SU-DHL-6 (cell line): ENCODE data around the gene TCEA3.

Experiments used
- H2AFZ ChIP-seq: fragments of 200-600 bp; sonication (generic); 2 replicates; pipeline ENCODE4 v1.6.1; 2014; ENCODE audit warnings: low read depth, mild to moderate bottlenecking, moderate library complexity, mixed read lengths, antibody characterized with exemption, low read length; ENCODE audit not compliant: severe bottlenecking
- H3F3A ChIP-seq: fragments of 200-600 bp; shearing (Covaris generic); 2 replicates; pipeline ENCODE4 v1.6.0; 2016; ENCODE audit warnings: antibody characterized with exemption, mild to moderate bottlenecking; ENCODE audit not compliant: insufficient read depth
- H3K27ac ChIP-seq: fragments of 200-600 bp; sonication (generic); 2 replicates; pipeline ENCODE4 v1.5.1; 2016; ENCODE audit warnings: low read depth, mild to moderate bottlenecking, low read length, moderate library complexity, mixed read lengths
- H3K27me3 ChIP-seq: fragments of 200-600 bp; sonication (generic), shearing (Covaris generic); 2 replicates; pipeline ENCODE4 v1.6.0; 2014; ENCODE audit warnings: mild to moderate bottlenecking, low read length
- H3K36me3 ChIP-seq: fragments of 200-600 bp; sonication (generic); 2 replicates; pipeline ENCODE4 v1.6.1; 2014; ENCODE audit warnings: mild to moderate bottlenecking, low read length, mixed read lengths
- H3K4me2 ChIP-seq: fragments of 300-600, 200-600 bp; shearing (Covaris generic), sonication (generic); 2 replicates; pipeline ENCODE4 v1.6.0; 2014; ENCODE audit warnings: low read length, low read depth, mild to moderate bottlenecking; ENCODE audit not compliant: poor library complexity, severe bottlenecking
- H3K4me3 ChIP-seq: fragments of 200-600 bp; sonication (generic); 2 replicates; pipeline ENCODE4 v1.5.1; 2014; ENCODE audit warnings: antibody characterized with exemption, low read length, mild to moderate bottlenecking, mixed read lengths; ENCODE audit not compliant: insufficient read depth, poor library complexity, severe bottlenecking
- H3K79me2 ChIP-seq: fragments of 200-600 bp; sonication (generic); 2 replicates; pipeline ENCODE4 v1.6.1; 2014; ENCODE audit warnings: mild to moderate bottlenecking, low read length, moderate library complexity; ENCODE audit not compliant: insufficient read depth
- H3K9ac ChIP-seq: fragments of 200-600 bp; sonication (generic); 2 replicates; pipeline ENCODE4 v1.7.0; 2014; ENCODE audit warnings: mild to moderate bottlenecking, low read length
- H3K9me2 ChIP-seq: fragments of 200-600 bp; sonication (generic); replicated peaks from 2 replicates; pipeline ENCODE4 v1.6.1; 2014; ENCODE audit warnings: low read length; ENCODE audit not compliant: insufficient read depth
- H3K9me3 ChIP-seq: fragments of 200-600 bp; sonication (generic); 2 replicates; pipeline ENCODE4 v1.6.1; 2014; ENCODE audit warnings: low read length, mixed read lengths; ENCODE audit not compliant: insufficient read depth
- H4K20me1 ChIP-seq: fragments of 200-600 bp; sonication (generic); 2 replicates; pipeline ENCODE4 v1.6.1; 2014; ENCODE audit warnings: low read depth, mild to moderate bottlenecking, antibody characterized with exemption, low read length, moderate library complexity, mixed read lengths
- CTCF ChIP-seq: fragments of 200-600 bp; sonication (generic); IDR thresholded peaks from one replicate; pipeline ENCODE4 v1.5.1; 2017; ENCODE audit warnings: antibody characterized with exemption, mild to moderate bottlenecking, low read length, moderate library complexity; ENCODE audit not compliant: insufficient read depth, poor library complexity, severe bottlenecking
- EZH2phosphoT487 ChIP-seq: fragments of 200-600 bp; sonication (generic), shearing (Covaris generic); conservative IDR thresholded peaks from 2 replicates; pipeline ENCODE4 v1.6.1; 2018; ENCODE audit warnings: mild to moderate bottlenecking, antibody characterized with exemption, low read length, moderate library complexity, mixed read lengths

The TCEA3 gene

GRCh38 chr1:23403735-23404486 lies 20.6 kb downstream of the TCEA3 start:
- Histone ChIP-seq H3K36me3 (no peaks in the 10 kb centered on the region), H3K4me3 (no peak overlapping the region), H3K27me3 (no peaks in the 10 kb centered on the region), H3F3A (no peaks in the 10 kb centered on the region), H3K4me2 (no peak overlapping the region), H3K79me2 (no peaks in the 10 kb centered on the region), H3K27ac (no peak overlapping the region), H4K20me1 (no peaks in the 10 kb centered on the region), H2AFZ (no peak overlapping the region), H3K9me3 (no peaks in the 10 kb centered on the region), H3K9me2 (no peaks in the 10 kb centered on the region), H3K9ac (no peak overlapping the region)
- peak; percentile 92 for TF ChIP-seq CTCF
- no peak for TF ChIP-seq EZH2phosphoT487

- no peak overlapping the region for H2AFZ ChIP-seq
- no peaks in the 10 kb centered on the region for H3K36me3 ChIP-seq
- no peaks in the 10 kb centered on the region for H3K9me2 ChIP-seq
- no peaks in the 10 kb centered on the region for H3K27me3 ChIP-seq
- H3K79me2 ChIP-seq: no peaks in the 10 kb centered on the region
- H3K4me2 ChIP-seq: no peak overlapping the region
- no peaks in the 10 kb centered on the region for H4K20me1 ChIP-seq
- H3K9me3 ChIP-seq: no peaks in the 10 kb centered on the region
- no peak for TF ChIP-seq EZH2phosphoT487
- H3K4me3 ChIP-seq: no peak overlapping the region
- no peak overlapping the region for H3K9ac ChIP-seq
- H3K27ac ChIP-seq: no peak overlapping the region
- H3F3A ChIP-seq: no peaks in the 10 kb centered on the region
Observed at GRCh38 chr1:23403355-23403734, 21.2 kb downstream of the TCEA3 start.

- Histone ChIP-seq H3K27ac (no peak overlapping the region), H3K9ac (no peak overlapping the region), H3K27me3 (no peaks in the 10 kb centered on the region), H3K9me2 (no peaks in the 10 kb centered on the region), H3K36me3 (no peaks in the 10 kb centered on the region), H4K20me1 (no peaks in the 10 kb centered on the region), H3F3A (no peaks in the 10 kb centered on the region), H3K4me3 (no peak overlapping the region), H2AFZ (no peak overlapping the region), H3K4me2 (no peak overlapping the region), H3K79me2 (no peaks in the 10 kb centered on the region), H3K9me3 (no peaks in the 10 kb centered on the region)
- no peak for TF ChIP-seq CTCF
- TF ChIP-seq EZH2phosphoT487: no peak
Observed at GRCh38 chr1:23403038-23403336, 21.6 kb downstream of the TCEA3 start.

GRCh38 chr1:23402286-23403037 lies 22.1 kb downstream of the TCEA3 start:
- H3K27ac ChIP-seq: no peak overlapping the region
- H3K27me3 ChIP-seq: no peaks in the 10 kb centered on the region

More at GRCh38 chr1:23402286-23403037, 22.1 kb downstream of the TCEA3 start:
- Histone ChIP-seq H4K20me1 (no peaks in the 10 kb centered on the region), H3K4me3 (no peak overlapping the region), H3K9ac (no peak overlapping the region), H3K4me2 (no peak overlapping the region), H3K79me2 (no peaks in the 10 kb centered on the region), H3K9me2 (no peaks in the 10 kb centered on the region), H2AFZ (no peak overlapping the region), H3K9me3 (no peaks in the 10 kb centered on the region), H3F3A (no peaks in the 10 kb centered on the region), H3K36me3 (no peaks in the 10 kb centered on the region)
- TF ChIP-seq CTCF: no peak
- no peak for TF ChIP-seq EZH2phosphoT487
